ENCODE measurements around the gene SAMHD1. TPM values are rescaled to one million over a fixed set of nuclear protein-coding genes. Genes with fewer than 3 reads are reported as not detected.
A peak's percentile ranks its signal among the peaks of the same experiment; 100 is the strongest.

Gene SAMHD1
- polyA plus RNA-seq, 2 of the 4 experiments (the other 2 are of a cell fraction), result 9.8 to 11.7 TPM

- H3K4me3 ChIP-seq, result no peak overlapping the region
- POLR2A ChIA-PET, result no interaction called here
- FAIRE-seq (no peak), ATAC-seq (no peak), DNase-seq (ENCODE audit: low read depth in 1 of 2, low spot score in 1 of 2) (no peak)
- CTCF ChIA-PET, result no interaction called here
- 62% methylated on average over 6 of the region's 6 CpGs for WGBS (ENCODE audit: missing lambda C conversion rate)
- no peaks in the 10 kb centered on the region for H3K9me3 ChIP-seq
- H3K27ac ChIP-seq, result no peak overlapping the region
- no peak overlapping the region for H3K4me2 ChIP-seq
- H3K4me1 ChIP-seq, result peaks cover 12% of the 10 kb centered on the region; the same call in 2 of the 3 replicates
- TF ChIP-seq ESRRA (IDR thresholded peaks at IDR 0.05; ENCODE audit: borderline replicate concordance, low read length) (no peak), HOXB5 (CRISPR knock-in tag; IDR thresholded peaks at IDR 0.05) (no peak), MYC (IDR thresholded peaks at IDR 0.05; ENCODE audit: borderline replicate concordance, low read length) (no peak), ZNF302 (CRISPR knock-in tag; IDR thresholded peaks at IDR 0.05) (no peak), POLR2AphosphoS2 (conservative IDR thresholded peaks at IDR 0.05; ENCODE audit: low read length) (no peak), RARB (CRISPR knock-in tag; IDR thresholded peaks at IDR 0.05) (no peak), EHF (CRISPR knock-in tag; IDR thresholded peaks at IDR 0.05) (no peak)
Observed at GRCh38 chr20:36929290-36929689, 22.2 kb downstream of the SAMHD1 start.

- no peak for ATAC-seq
- no peak for DNase-seq (ENCODE audit: low read depth in 1 of 2, low spot score in 1 of 2)
- ChIA-PET CTCF (interaction anchor here (1.4 kb wide), 1 partner anchor 8 kb away, joined by 6 read pairs; no protein-coding TSS in a partner anchor), POLR2A (no interaction called here)
- Histone ChIP-seq H3K9me3 (no peaks in the 10 kb centered on the region), H3K4me3 (no peak overlapping the region), H3K27ac (no peak overlapping the region), H3K4me2 (no peak overlapping the region), H3K4me1 (peaks cover 17% of the 10 kb centered on the region)
- WGBS (ENCODE audit: missing lambda C conversion rate), result 89% methylated on average over 1 of the region's 1 CpG
- no peak for TF ChIP-seq PHF8 (IDR thresholded peaks at IDR 0.05; ENCODE audit: borderline replicate concordance, low read depth)
- TF ChIP-seq RARB (CRISPR knock-in tag; IDR thresholded peaks at IDR 0.05), result no peak
- no peak for TF ChIP-seq USF2 (IDR thresholded peaks at IDR 0.05)
- no peak for TF ChIP-seq CHD2 (IDR thresholded peaks at IDR 0.05; ENCODE audit: low read length, partially characterized antibody)
- no peak for TF ChIP-seq JUN (IDR thresholded peaks at IDR 0.05)
- no peak for FAIRE-seq
Observed at GRCh38 chr20:36927704-36928103, 23.8 kb downstream of the SAMHD1 start.

GRCh38 chr20:36926653-36927200 lies 24.8 kb downstream of the SAMHD1 start:
- POLR2A ChIA-PET, result no interaction called here
- WGBS (ENCODE audit: missing lambda C conversion rate), result 83% methylated on average over 6 of the region's 6 CpGs
- H3K4me2 ChIP-seq, result no peak overlapping the region
- no peak for DNase-seq (ENCODE audit: low read depth in 1 of 2, low spot score in 1 of 2)
- no peak for TF ChIP-seq HMGXB4 (CRISPR knock-in tag; IDR thresholded peaks at IDR 0.05; ENCODE audit: borderline replicate concordance)
- TF ChIP-seq MAZ (IDR thresholded peaks at IDR 0.05; ENCODE audit: borderline replicate concordance, low read depth, low read length), result no peak
- TF ChIP-seq ZSCAN20 (CRISPR knock-in tag; IDR thresholded peaks at IDR 0.05), result no peak
- no peak for TF ChIP-seq HES2 (IDR thresholded peaks at IDR 0.05)
- no peak for TF ChIP-seq NR3C1 (IDR thresholded peaks at IDR 0.05)
- no peak for TF ChIP-seq GATA3 (IDR thresholded peaks at IDR 0.05; ENCODE audit: borderline replicate concordance)
- TF ChIP-seq EHF (CRISPR knock-in tag; IDR thresholded peaks at IDR 0.05), result no peak
- TF ChIP-seq CHD2 (IDR thresholded peaks at IDR 0.05; ENCODE audit: low read length, partially characterized antibody), result no peak
- TF ChIP-seq NPAS2 (CRISPR knock-in tag; IDR thresholded peaks at IDR 0.05; ENCODE audit: borderline replicate concordance), result no peak
- TF ChIP-seq USF2 (IDR thresholded peaks at IDR 0.05), result no peak
- no peak for TF ChIP-seq PHF8 (IDR thresholded peaks at IDR 0.05; ENCODE audit: borderline replicate concordance, low read depth)
- FAIRE-seq, result peak; percentile 72
- H3K27ac ChIP-seq, result no peak overlapping the region
- no peak for ATAC-seq
- no peaks in the 10 kb centered on the region for H3K9me3 ChIP-seq
- peaks cover 17% of the 10 kb centered on the region for H3K4me1 ChIP-seq
- CTCF ChIA-PET, result no interaction called here
- no peak overlapping the region for H3K4me3 ChIP-seq

Measured in A549 (cell line).